Measurements from ENCODE around the gene KMT2A. TPM values are rescaled to one million over a fixed set of nuclear protein-coding genes. Genes with fewer than 3 reads are reported as not detected.

KMT2A gene
- total RNA-seq, 2 donors from 2014 or later: 62.6 to 209 TPM

- 83 to 85% methylated on average over 9 of the region's 9 CpGs for WGBS, 2 donors
- TF ChIP-seq POLR2A (IDR thresholded peaks at IDR 0.05) (no peak), CTCF (IDR thresholded peaks at IDR 0.05) (no peak)
- H3K9me3 ChIP-seq: no peaks in the 10 kb centered on the region
These were observed 99.0 kb downstream of the KMT2A start for GRCh38 chr11:118535261-118535660.

GRCh38 chr11:118536726-118537125 lies 100.4 kb downstream of the KMT2A start:
- H3K27me3 ChIP-seq: no peaks in the 10 kb centered on the region
- no peak for ATAC-seq
- no peak for DNase-seq
- H3K4me1 ChIP-seq: peaks cover 5% of the 10 kb centered on the region
- 91 to 99% methylated on average over 5 of the region's 5 CpGs for WGBS, 2 donors
- intact Hi-C loops (cut with DNase I): no loop called here
- no peak overlapping the region for H3K27ac ChIP-seq
- no peak for TF ChIP-seq CTCF (IDR thresholded peaks at IDR 0.05)
- TF ChIP-seq POLR2A (IDR thresholded peaks at IDR 0.05): no peak
- no peaks in the 10 kb centered on the region for H3K36me3 ChIP-seq (replicated peaks in 1 of 2; ENCODE audit: insufficient read depth in 1 of 2, low read depth in 2 of 2)
- H3K9me3 ChIP-seq: no peaks in the 10 kb centered on the region
- no peak overlapping the region for H3K4me3 ChIP-seq

More at GRCh38 chr11:118535261-118535660, 99.0 kb downstream of the KMT2A start:
- Histone ChIP-seq H3K36me3 (replicated peaks in 1 of 2; ENCODE audit: insufficient read depth in 1 of 2, low read depth in 2 of 2) (no peaks in the 10 kb centered on the region), H3K4me3 (no peak overlapping the region), H3K27ac (no peak overlapping the region), H3K27me3 (no peaks in the 10 kb centered on the region), H3K4me1 (peaks cover 8% of the 10 kb centered on the region)
- ATAC-seq: no peak
- intact Hi-C loops (cut with DNase I): no loop called here
- DNase-seq: no peak

- DNase-seq: no peak
- no peak for ATAC-seq
- Histone ChIP-seq H3K4me3 (no peak overlapping the region), H3K4me1 (no peaks in the 10 kb centered on the region), H3K9me3 (no peaks in the 10 kb centered on the region), H3K36me3 (replicated peaks in 1 of 2; ENCODE audit: insufficient read depth in 1 of 2, low read depth in 2 of 2) (no peaks in the 10 kb centered on the region), H3K27me3 (no peaks in the 10 kb centered on the region), H3K27ac (no peak overlapping the region)
- 89 to 91% methylated on average over 6 of the region's 6 CpGs for WGBS, 2 donors
- TF ChIP-seq POLR2A (IDR thresholded peaks at IDR 0.05) (no peak), CTCF (IDR thresholded peaks at IDR 0.05) (no peak)
- intact Hi-C loops (cut with DNase I): no loop called here
These were observed 101.2 kb downstream of the KMT2A start for GRCh38 chr11:118537409-118537980.

- DNase-seq: no peak
- no peaks in the 10 kb centered on the region for H3K9me3 ChIP-seq
- H3K27ac ChIP-seq: no peak overlapping the region
- intact Hi-C loops (cut with DNase I): no loop called here
- TF ChIP-seq POLR2A (IDR thresholded peaks at IDR 0.05): no peak
- TF ChIP-seq CTCF (IDR thresholded peaks at IDR 0.05): no peak
- ATAC-seq: no peak
- no peaks in the 10 kb centered on the region for H3K27me3 ChIP-seq
- H3K36me3 ChIP-seq (replicated peaks in 1 of 2; ENCODE audit: insufficient read depth in 1 of 2, low read depth in 2 of 2): no peaks in the 10 kb centered on the region
- no peaks in the 10 kb centered on the region for H3K4me1 ChIP-seq
- H3K4me3 ChIP-seq: no peak overlapping the region
- WGBS, 2 donors: 85 to 91% methylated on average over 6 to 8 of the region's 8 CpGs
These were observed 107.8 kb downstream of the KMT2A start for GRCh38 chr11:118544010-118544646.

GRCh38 chr11:118544647-118545010 lies 108.3 kb downstream of the KMT2A start:
- Histone ChIP-seq H3K27me3 (no peaks in the 10 kb centered on the region), H3K4me1 (no peaks in the 10 kb centered on the region), H3K27ac (no peak overlapping the region), H3K9me3 (no peaks in the 10 kb centered on the region), H3K36me3 (replicated peaks in 1 of 2; ENCODE audit: insufficient read depth in 1 of 2, low read depth in 2 of 2) (no peaks in the 10 kb centered on the region), H3K4me3 (no peak overlapping the region)
- no peak for TF ChIP-seq POLR2A (IDR thresholded peaks at IDR 0.05)
- TF ChIP-seq CTCF (IDR thresholded peaks at IDR 0.05): no peak
- DNase-seq: no peak
- no peak for ATAC-seq
- intact Hi-C loops (cut with DNase I): no loop called here
- 68 to 69% methylated on average over 3 of the region's 3 CpGs for WGBS, 2 donors
